HG03457 (cell line): Measurements from ENCODE around the gene SSR1.
A peak's percentile ranks its signal among the peaks of the same experiment; 100 is the strongest.
"Not testable (repeated sequence)": the region's sequence is repeated elsewhere in the genome, so short reads cannot be mapped to it uniquely, and the experiment has no call there.

ENCODE experiments used
- ATAC-seq: cut with Tn5 transposase; IDR thresholded peaks from one replicate; pipeline ENCODE4 v1.9.1; 2021; ENCODE audit warnings: moderate number of reproducible peaks; ENCODE audit not compliant: unreplicated experiment

Gene SSR1

DNA sequence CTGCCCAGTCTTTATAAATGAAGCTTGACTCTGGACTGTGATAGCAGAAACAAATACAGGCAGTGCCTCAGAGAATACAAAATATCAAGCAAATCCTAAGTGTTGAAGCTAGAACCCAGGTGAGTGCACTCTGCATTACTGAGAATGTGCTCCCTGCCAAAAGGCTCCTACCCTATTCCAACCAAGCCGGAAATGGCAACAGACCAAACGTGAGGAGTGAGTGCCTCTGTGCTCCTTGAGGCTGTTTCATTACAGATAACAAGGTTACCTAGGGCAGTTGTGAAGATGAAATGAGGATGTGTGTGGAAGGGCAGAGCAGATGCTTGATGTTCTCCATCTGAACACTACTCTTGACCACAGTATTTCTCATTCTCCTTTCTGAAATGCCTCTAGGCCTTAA lies 29.3 kb downstream of the SSR1 start:
- ATAC-seq: no peak

DNA sequence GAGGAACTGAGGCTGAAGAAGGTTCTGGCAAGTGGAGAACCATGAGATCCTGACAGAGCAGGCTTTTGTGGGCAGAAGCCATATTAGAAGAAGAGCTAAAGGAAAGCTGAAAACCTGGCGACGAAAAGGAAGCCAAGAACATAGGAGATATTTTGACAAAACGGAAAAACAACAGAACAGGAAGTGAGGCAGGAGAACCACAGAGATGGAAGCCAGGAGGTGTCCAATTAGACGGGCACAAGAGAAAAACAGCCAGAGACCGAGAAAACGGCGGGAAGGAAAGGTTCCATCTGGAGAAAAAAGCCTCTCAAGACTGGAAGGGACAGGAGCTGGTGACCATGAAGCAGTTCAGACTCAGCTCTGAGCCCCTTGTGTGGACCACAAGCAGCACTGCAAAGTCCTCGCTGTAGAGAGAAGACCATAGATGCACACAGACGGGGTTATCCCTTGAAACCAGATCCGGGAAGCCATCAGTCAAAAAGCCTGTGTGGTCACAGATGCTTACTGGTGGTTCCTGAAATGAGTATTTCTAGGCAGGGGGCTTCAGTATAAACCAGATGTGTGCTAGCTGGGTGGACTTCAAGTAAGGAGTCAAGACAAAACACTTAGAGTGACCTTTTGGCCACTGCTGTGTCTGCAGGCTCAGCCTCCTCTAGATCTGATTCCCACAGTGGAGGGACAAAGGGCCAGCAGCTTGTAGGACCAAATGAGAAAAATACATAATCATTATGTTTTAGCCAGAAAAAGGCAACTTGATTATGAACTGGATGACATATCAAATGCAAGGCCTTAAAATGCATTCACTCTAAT lies 30.7 kb downstream of the SSR1 start:
- ATAC-seq: no peak

DNA sequence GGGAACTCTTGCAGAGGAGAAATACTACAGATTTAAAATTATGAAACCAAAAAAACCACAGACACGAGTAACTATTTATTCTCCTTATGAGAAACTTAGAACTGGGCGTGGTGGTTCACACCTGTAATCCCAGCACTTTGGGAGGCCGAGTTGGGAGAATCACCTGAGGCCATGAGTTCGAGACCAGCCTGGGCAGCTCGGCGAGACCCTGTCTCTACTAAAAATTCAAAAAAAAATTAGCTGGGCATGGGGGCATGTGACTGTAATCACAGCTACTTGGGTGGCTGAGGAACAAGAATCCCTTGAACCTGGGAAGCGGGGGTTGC lies 36.8 kb downstream of the SSR1 start:
- no peak for ATAC-seq

DNA sequence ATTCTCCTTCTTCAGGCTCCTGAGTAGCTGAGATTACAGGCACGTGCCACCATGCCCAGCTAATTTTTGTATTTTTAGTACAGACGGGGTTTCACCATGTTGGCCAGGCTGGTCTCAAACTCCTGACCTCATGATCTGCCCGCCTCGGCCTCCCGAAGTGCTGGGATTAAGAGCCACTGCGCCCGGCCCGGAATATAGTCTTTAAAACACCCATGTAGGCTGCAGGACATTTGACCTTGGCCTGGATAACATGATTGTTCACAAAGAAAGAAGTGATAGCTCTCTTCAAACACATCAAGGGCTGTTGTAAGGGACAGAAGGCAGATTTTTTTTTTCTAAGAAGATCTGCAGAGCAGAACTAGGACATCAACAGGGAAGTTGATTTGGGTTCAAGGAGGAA lies 38.5 kb downstream of the SSR1 start:
- not testable (repeated sequence) for ATAC-seq

DNA sequence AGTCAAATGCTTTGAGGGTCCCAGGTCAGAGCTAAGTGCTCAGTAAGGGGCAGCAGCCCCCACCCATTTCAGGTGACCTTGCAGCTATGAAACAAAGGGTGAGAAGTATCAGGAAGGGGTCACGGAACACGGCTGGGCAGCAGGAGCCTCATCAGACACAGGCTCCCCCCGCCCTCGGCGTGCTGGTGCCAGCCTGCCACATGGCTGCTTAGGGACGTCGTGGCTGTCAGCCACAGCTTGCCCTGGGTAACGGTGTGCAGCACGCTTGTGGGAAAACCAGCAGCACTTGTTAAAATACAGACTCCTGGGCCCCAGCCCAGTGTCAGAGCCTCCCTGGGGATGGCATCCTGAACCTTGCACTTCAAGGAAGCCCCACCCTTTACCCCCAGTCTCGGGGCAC lies 39.3 kb downstream of the SSR1 start:
- no peak for ATAC-seq

DNA sequence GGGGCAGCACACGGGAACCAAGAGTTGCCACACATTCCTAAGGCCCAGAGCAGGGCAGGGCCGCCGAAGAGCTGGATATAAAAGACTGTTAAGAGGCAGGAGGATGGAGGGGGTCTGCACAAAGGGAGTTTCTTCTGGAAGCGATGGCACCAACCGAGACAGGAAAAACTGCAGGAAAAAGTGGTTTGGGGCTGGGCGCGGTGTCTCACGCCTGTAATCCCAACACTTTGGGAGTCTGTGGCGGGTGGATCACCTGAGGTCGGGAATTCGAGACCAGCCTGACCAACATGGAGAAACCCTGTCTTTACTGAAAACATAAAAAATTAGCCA lies 41.8 kb downstream of the SSR1 start:
- ATAC-seq: no peak

DNA sequence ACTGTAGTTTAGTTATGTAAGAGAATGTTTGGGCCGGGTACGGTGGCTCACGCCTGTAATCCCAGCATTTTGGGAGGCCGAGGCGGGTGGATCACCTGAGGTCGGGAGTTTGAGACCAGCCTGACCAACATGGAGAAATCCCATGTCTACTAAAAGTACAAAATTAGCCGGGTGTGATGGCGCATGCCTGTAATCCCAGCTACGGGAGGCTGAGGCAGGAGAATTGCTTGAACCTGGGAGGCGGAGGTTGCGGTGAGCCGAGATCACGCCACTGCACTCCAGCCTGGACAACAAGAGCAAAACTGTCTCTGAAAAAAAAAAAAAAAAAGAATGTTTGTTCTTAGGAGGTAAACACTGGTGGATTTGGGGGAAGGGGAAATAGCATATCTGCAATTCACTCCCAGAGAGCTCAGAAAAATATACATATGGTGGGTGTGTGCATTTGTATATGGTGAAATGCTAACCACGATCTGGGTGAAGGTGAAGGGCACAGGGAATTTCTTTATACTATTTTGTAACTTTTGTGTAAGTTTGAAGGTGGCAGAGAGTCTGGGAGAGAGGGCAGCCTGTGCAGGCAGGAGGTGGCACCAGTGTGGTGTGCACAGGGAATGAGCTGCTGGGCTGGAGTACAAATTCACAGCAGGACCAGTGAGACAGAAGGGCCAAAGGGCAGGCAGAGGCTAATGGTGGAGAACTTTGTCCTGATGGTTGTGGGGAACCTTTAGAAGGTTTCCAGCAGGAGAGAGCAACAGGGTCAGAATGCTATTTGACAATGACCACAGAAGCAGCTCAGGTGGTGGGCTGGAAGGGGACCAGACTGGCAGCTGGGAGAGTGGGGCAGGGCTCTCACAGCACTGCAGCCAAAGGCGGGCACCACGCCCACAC lies 42.4 kb downstream of the SSR1 start:
- ATAC-seq: no peak

DNA sequence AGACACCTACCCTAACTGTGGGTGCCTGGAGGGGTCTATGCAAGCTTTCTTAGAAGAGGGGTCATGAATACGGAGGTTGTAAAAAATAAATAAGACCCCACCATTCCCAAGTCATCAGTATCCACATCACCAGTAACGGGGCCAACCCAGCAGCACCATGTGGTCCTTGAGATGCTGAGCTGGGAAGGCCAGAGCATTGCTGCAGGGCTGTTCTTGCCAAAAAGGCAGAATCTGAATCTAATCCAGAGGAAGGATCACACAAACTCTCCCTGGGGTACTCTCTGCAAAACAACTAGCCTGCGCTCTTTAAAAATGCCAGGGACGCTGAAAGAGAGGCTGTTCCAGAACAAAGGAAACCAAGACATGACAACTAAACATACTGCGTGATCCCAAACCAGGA lies 43.2 kb downstream of the SSR1 start:
- ATAC-seq: no peak

DNA sequence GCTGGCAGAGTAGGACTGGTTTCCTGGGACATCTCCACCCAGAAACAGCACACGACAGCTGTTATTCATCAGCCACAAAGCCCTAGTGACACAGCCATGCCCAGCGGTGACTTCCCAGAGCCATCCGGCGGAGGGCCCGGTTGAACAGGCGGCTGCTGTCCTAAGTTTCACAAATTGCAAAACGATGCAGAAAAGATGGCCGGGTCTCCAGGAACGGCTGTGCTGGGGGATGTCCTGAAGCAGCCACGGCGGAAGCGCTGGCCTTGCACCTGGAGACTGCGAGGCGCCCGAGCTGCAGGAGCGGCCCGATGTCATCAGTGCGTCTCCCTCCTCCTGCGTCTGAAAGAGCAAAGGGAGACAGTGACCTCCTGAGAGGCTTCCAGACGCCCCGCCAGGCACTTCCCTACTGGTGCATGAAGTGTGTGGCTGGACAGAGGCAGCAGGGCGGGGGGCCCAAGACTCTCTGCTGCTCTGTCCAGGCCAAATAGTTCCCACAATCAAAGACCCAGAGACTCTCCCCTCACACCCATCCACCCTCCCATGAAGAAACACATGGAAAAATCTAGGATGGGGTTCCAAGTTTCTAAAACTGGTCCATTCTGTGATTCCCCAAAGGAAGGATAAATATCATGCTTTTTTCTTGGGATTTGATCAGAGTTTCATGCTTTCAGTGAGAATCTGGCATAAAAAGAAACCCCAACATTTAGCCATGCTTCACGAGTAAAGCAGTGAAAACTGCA lies 44.0 kb downstream of the SSR1 start:
- ATAC-seq: no peak

DNA sequence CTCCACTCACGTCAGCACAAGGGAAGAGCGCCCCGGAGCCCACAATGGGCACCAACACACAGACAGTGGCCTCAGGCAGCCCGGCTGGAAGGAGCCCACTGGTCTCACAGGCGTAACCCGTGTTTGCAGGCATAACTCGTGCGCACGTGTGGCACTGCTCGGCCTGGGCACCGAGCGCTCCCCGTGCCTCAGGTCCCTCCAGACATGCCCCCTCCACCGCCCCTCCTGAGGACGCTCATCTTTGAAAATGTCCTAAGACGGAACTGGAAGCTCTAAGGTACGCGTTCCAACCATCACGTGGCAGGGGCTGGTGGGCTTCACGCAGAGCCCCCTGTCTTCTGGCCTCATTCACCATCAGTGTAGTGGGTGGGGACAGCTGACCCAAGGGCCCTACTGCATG lies 44.6 kb downstream of the SSR1 start:
- no peak for ATAC-seq

DNA sequence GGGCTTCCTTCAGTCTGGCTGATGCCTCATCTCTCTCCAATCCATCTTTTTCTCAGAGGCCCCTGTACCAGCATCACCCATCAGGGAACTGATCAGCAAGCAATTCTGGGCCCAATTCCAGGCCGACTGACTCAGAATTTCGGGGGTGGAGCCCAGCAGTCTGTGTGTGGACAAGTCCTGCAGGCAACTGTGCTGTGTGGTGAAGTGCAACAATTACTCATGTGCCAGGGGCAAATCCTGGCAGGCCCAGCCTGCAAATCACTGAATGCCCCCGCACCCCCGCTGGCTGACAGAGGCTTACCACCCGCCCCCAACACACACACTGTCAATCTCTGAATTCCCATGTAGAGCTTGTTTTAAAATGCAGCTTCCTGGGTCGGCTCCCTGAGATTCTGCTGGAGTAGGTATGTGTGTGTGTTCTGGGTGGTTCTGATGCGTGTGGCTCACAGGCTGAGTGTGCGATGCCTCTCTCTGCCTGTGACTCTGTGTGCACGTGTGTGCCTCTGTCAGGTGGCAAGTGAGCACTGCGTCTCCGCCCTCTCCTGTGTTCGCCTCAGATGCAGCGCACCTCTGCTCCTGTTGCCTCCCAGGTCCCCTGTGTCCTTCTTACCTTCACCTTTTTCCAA lies 45.4 kb downstream of the SSR1 start:
- ATAC-seq: no peak

DNA sequence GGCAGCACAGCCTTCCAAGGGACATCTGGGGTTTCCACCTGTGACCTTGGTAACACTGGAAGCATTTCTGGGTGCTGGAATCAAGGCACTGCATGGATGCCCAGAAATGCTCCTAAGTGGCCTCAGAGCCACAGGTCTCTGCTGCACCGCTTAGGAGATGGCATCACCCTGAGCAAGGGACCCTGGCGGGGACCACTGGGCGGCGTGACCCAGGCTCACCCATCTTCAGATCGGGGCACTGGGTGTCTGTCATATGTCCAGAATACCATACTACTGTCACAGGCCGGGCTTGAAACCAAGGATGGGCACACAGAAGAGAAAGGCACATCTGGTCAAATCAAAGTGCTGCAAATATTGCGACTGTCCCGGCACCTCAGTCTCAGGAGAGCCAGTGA lies 45.9 kb downstream of the SSR1 start:
- ATAC-seq: no peak

DNA sequence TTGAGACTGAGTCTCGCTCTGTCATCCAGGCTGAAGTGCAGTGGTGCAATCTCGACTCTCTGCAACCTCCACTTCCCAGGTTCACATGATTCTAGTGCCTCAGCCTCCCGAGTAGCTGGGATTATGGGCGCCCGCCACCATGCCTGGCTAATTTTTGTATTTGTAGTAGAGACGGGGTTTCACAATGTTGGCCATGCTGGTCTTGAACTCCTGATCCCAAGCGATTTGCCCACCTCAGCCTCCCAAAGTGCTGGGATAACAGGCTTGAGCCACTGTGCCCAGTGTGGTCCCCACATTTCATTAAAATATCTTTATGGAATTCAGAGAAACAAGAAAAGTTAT lies 47.6 kb downstream of the SSR1 start:
- ATAC-seq: not testable (repeated sequence)

DNA sequence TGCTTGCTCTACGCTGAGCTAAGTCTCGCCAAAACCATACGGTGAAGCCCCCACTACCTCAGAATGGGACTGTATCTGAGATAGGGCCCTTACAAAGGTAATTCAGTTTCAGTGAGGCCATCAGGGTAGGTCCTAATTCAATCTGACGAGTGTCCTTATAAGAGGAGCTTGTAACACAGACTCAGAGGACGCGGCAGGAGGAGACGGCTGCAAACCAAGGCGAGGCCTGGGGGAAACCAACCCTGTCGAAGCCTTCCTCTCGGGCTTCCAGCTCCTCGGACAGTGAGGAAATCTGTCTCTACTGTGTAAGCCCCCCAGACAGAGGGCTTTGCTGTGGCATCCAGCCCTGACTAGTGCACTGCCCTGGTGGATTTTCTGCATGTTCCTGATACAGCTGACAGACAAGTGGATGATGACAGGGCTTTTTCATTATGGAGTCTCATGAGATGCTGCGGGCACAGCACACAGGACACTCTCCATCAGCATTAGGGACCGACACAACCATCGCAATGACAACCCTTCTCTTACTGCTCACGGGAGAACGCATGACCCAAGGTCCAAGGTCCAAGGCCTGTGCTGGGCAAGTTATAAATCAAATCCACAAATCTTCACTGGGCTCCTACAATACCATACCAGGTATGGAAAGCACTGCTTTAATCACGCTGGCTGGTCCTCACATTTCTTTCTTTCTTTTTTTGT lies 48.2 kb downstream of the SSR1 start:
- ATAC-seq: no peak

DNA sequence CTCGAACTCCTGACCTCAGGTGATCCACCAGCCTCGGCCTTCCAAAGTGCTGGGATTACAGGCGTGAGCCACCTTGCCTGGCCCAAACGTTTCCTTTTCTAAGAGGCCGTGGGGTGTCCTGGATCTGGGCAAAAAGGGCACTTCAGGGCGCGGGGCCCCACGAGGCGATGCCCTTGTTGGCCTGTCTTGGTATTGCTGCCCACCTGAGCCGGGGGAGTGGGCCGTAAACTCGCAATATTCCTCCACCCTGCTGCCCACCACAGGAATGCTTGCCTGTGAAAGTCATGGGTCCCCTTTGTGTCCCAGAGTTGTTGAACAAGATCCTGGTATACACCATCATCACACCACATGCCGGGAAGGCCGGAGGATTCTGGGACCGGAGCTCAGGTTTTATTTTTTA lies 49.0 kb downstream of the SSR1 start:
- no peak for ATAC-seq

DNA sequence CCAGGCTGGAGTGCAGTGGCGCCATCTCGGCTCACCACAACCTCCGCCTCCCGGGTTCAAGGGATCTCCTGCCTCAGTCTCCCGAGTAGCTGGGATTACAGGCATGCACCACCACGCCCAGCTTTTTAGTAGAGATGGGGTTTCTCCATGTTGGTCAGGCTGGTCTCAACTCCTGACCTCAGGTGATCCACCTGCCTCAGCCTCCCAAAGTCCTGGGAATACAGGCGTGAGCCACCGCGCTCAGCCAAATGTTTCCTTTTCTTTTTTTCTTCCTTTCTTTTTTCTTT lies 49.5 kb downstream of the SSR1 start:
- ATAC-seq: not testable (repeated sequence)

DNA sequence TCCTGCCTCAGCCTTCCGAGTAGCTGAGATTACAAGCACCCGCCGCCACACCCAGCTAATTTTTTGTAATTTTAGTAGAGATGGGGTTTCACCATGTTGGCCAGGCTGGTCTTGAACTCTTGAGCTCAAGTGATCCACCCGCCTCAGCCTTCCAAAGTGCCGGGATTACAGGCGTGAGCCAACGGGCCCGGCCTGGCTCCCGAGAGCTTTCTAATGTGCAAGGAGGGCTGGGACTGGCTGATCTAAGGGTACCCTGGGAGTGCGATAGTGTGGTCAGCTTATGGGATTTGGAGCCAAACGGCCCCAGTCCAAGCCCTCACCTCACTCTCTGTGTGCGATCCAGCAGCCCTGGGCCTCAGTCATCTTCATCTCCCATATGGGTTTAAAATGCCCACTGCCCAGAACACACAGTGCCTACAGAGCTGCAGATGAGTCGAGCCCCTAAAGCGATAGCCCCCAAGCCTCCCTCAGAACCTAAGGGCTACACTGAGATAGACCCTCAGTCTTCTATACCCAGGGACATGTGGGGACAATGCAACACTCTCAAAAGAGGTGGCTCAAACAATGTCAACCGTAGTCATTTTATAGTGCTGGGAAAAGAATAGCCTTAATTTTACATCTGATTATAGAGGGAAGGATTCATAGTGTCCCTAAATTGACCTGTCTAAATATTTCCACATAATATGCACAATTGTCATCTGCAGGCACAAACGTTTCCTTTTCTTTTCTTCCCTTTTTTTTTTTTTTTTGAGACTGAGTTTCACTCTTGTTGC lies 50.1 kb downstream of the SSR1 start:
- ATAC-seq: no peak

DNA sequence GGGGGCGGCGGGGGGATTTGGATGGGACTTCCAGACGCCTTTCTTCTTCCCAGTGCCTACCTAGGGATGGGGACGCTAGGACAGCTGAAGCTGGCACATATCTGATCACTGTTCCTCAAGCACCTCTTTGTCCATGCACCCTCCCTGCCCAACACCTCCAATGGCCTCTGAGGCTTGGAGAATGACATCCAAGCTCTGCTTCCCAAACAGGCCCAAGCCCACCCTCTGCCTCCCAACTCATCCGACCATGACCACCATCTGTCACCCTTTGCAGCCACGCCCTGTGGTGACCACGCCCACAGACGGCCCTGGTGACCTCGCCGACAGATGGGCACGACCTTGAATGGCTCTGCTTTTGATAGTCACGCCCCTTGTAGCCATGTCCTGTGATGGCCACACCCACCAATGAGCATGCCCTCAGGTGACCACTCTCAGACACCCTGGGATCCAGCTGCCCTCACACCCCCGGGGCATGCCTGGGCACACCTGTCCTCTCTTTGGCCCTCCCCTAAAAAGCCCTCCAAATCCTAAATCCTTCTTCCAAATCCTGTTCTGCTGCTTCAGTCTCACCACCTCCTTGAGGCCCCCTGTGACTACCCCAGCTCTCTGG lies 51.0 kb downstream of the SSR1 start:
- ATAC-seq: no peak

DNA sequence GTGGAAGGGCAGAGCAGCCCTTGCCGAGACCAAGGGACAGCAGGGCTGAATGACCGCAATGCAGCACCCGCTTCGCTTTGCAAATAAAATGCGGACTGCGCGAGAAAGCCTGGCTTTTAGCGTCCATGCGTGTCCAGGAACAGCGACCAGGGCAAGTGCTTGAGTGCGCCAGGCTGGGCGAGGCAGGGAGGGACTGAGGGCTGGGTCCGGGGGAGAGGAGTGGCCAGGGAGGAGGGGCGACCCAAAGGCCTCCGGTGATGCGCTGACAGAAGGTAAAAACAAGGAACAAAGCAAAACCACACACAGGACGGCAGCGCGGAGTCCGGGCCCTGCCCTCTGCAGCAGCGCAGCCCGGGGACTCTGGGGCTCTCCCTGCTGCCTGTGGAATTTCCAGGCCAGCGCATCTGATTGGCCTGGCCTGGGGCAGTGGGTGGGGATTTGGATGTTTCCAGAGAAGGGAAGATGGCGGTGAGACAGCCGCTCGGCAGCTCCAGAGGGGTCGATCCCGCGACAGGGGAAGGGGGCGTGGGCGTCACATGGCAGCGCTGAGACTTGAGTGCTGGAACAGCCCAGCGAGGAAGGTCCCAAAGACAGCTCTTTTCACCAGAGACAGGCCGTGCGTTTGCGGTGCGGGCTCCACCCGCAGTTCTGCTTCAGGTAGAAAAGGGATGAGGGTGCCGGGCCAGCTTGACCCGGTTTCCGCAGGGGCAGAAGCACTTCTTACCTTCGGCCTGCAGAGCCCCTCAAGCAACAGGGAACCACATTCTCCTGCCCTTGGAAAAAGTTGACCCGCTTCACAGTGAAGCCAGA lies 51.8 kb downstream of the SSR1 start:
- peak; percentile 58 for ATAC-seq
